ENCODE results near the gene DEFB121.
"Not testable (repeated sequence)": the region's sequence is repeated elsewhere in the genome, so short reads cannot be mapped to it uniquely, and the experiment has no call there.

DEFB121 gene

DNA sequence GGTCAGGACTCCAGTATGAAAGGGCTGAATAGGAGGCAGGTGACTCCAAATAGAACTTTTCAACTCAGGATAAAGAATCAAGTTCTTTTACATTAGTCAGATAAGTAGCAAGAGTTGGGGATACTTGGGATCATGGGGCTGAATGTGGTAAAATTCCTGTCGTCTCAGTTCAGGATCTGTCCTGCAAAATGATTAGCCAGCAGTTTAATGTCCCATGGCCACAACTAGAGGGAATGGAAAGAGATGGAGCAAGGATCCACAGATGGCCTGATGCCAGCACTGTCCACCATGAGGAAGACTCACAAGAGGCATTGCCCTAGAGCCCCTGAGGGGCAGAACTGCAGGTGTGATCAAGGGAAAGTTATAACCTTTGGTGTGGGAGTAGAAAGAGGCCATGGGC is 2.1 kb downstream of the DEFB121 start:
- no peak overlapping the region for H3K4me3 ChIP-seq (ENCODE audit: low read length)

DNA sequence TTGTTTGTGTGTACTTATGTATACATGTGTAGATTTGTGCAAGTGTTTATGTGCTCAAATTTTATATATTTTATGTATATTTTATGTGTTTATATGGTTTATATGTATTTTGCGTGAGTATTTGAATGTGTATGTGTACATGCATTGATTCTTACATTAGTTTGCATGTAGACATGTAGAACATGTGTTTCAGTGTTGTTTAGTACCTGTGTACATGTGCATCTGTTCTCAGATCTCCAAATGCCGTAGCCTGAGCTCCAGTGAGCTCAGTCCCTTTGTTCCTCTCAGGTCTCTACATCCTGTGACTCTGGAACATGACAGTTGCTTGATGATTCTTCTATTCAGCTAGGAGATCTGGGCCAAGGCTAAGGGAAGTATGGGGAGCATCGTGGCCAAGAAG is 11.1 kb downstream of the DEFB121 start:
- TF ChIP-seq, protein P1, sequence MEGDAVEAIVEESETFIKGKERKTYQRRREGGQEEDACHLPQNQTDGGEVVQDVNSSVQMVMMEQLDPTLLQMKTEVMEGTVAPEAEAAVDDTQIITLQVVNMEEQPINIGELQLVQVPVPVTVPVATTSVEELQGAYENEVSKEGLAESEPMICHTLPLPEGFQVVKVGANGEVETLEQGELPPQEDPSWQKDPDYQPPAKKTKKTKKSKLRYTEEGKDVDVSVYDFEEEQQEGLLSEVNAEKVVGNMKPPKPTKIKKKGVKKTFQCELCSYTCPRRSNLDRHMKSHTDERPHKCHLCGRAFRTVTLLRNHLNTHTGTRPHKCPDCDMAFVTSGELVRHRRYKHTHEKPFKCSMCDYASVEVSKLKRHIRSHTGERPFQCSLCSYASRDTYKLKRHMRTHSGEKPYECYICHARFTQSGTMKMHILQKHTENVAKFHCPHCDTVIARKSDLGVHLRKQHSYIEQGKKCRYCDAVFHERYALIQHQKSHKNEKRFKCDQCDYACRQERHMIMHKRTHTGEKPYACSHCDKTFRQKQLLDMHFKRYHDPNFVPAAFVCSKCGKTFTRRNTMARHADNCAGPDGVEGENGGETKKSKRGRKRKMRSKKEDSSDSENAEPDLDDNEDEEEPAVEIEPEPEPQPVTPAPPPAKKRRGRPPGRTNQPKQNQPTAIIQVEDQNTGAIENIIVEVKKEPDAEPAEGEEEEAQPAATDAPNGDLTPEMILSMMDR (conservative IDR thresholded peaks at IDR 0.05; ENCODE audit: low read depth, low read length), result no peak
- DNase-seq (ENCODE audit: low read depth), result no peak

More for the DNA sequence above, 2.1 kb downstream of the DEFB121 start:
- TF ChIP-seq, protein P1 (conservative IDR thresholded peaks at IDR 0.05; ENCODE audit: low read depth, low read length), result no peak
- no peak for DNase-seq (ENCODE audit: low read depth)

DNA sequence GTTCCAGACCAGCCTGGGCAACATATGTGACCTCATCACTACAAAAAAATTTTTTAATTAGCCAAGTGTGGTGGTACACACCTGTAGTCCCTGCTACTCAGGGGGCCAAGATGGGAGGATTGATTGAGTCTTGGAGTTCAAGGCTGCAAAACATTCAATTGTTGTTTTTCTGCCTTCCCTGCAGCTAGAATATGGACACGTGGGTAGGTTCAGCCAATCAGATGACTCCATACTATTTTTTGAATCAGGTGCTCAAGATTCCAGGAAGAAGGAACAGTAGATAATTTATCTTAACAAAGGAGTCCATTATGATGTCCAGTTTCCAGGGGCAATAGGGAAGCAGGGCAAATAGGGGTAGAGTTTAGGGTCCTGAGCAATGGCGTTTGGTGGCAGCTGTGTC is 13.2 kb downstream of the DEFB121 start:
- no peak for DNase-seq (ENCODE audit: low read depth)
- H3K4me3 ChIP-seq (ENCODE audit: low read length), result no peak overlapping the region
- TF ChIP-seq, protein P1 (conservative IDR thresholded peaks at IDR 0.05; ENCODE audit: low read depth, low read length), result no peak

More for the DNA sequence above, 11.1 kb downstream of the DEFB121 start:
- H3K4me3 ChIP-seq (ENCODE audit: low read length), result no peak overlapping the region

DNA sequence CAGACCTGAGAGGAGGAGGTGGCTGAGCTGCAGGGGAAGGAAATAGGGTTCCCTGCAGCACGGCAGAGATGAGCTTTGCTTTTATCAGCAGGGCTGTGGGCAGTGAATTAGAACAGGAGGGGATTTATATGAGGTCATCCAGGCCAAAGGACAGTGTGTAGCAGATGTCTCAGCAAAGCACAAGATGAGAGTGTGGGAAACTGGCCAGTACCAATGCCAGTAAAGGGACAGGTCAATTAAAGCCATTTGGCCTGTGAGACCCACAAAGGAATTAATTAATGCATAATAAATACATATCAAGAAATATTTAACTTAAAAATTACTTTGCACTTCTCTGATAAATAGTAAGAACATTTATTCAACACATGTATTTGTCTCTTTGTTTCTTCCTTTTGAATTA is 15.5 kb downstream of the DEFB121 start, which contains the start of gene DEFB119:
DEFB119 (minus strand) TSS at position 101 of the 400 bp plus-strand sequence. CDS start 107 bp downstream, outside the sequence.
- no peak for DNase-seq (ENCODE audit: low read depth)
- no peak within 1 kb of the TSS for H3K4me3 ChIP-seq (ENCODE audit: low read length)
- TF ChIP-seq, protein P1 (conservative IDR thresholded peaks at IDR 0.05; ENCODE audit: low read depth, low read length), result no peak

DNA sequence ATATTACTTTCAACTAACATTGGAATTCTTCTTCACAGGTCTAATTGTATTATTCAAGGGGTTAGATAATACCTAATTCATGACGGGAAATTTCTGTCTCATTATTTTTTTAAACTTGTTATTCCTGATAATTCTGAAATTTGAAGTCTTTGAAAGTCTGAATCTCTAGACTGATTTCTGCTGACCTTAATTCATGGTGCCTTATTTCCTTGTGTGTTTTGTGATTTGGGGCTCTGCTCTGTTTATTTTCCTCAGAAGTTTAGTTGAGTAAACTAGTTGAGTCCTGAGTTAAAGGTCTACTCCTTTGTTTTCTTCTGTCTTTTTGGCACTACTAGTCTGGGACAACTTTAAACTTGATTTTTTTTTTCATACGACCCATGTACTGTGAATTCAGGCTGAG is 31.7 kb downstream of the DEFB121 start:
- no peak overlapping the region for H3K4me3 ChIP-seq (ENCODE audit: low read length)
- no peak for DNase-seq (ENCODE audit: low read depth)
- TF ChIP-seq, protein P1 (conservative IDR thresholded peaks at IDR 0.05; ENCODE audit: low read depth, low read length), result no peak

DNA sequence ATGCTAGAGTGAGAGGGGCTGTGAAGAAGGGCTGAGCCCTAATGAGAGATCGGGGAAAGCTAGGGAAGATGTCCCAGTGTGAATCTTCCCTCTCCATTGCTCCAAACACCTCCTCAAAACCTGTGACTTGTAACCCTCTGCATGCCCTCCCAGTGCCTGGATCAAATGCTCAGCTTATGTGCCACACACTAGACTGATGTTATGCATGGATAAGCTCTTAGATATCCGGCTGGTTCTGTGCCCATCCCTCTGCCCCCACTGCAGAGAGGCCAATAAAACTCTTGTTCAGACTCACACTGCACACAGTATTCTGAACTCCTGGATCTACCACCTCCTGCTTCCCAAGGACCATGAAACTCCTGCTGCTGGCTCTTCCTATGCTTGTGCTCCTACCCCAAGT is 37.7 kb downstream of the DEFB121 start, which contains the start of gene DEFB118:
DEFB118 (plus strand) TSS at position 301 of the 400 bp plus-strand sequence; CDS start at position 351, 50 bp downstream.
- no peak for DNase-seq (ENCODE audit: low read depth)
- TF ChIP-seq, protein P1 (conservative IDR thresholded peaks at IDR 0.05; ENCODE audit: low read depth, low read length), result no peak
- H3K4me3 ChIP-seq (ENCODE audit: low read length), result no peak within 1 kb of the TSS

DNA sequence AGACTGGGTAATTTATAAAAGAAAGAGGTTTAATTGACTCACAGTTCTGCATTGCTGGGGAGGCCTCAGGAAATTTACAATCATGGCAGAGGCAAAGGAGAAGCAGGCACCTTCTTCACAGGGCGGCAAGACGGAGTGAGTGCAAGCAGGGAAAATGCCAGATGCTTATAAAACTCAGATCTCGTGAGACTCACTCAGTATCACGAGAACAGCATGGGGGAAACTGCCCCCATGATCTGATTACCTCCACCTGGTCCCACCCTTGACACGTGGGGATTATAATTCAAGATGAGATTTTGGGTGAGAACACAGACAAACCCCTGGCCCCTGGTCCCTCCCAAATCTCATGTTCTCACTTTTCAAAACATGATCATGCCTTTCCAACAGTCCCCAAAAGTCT is 41.7 kb downstream of the DEFB121 start:
- not testable (repeated sequence) for DNase-seq (ENCODE audit: low read depth); H3K4me3 ChIP-seq (ENCODE audit: low read length)

Data from retinal pigment epithelial cell (primary cell).